Coronary artery (tissue), 2 donors: ENCODE results near the gene SCNN1B.

ENCODE experiments used
- DNase-seq: peaks from one replicate; pipeline ENCODE4 v3.0.0-alpha.2; 2017; ENCODE audit warnings: low spot score
- H3K27ac ChIP-seq, 2 donors: fragments of 200-600 bp; sonication (generic); one replicate each; pipeline ENCODE4 v1.5.1; 2016 to 2019
- H3K4me3 ChIP-seq: fragments of 200-600 bp; sonication (generic); 2 replicates; pipeline ENCODE4 v1.5.1; 2016; ENCODE audit warnings: mild to moderate bottlenecking, moderate library complexity
- CTCF ChIP-seq: fragments of 200-600 bp; sonication (generic); IDR thresholded peaks from one replicate; pipeline ENCODE4 v1.5.1; 2019; ENCODE audit warnings: antibody characterized with exemption

SCNN1B gene

GRCh38 chr16:23258919-23259237 is 43.2 kb upstream of the SCNN1B start:
- Histone ChIP-seq H3K4me3 (no peak overlapping the region), H3K27ac (no peak overlapping the region)
- TF ChIP-seq CTCF = no peak
- DNase-seq = no peak

DNA sequence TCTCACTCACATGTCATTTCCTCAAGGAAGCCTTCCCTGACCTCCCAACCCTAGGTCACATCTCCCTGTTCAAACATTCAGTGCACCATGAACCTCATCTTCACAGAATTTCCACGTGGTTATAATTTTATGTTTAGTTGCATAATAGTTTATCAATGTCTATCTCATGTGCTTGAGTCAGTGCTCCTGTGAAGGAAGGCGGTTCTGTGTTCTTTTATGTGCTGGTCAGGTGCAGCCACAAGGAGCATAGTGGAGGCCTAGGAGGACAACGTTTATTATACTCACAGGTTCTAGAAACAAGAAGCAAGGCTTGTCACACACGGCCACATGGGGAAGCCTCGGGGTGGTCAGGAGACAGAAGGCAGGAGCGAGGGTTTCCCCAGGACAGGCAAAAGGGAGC is 34.5 kb upstream of the SCNN1B start:
- TF ChIP-seq CTCF = no peak
- Histone ChIP-seq H3K27ac (no peak overlapping the region), H3K4me3 (no peak overlapping the region)
- no peak for DNase-seq

- no peak overlapping the region for H3K27ac ChIP-seq
- TF ChIP-seq CTCF = no peak
- no peak overlapping the region for H3K4me3 ChIP-seq
- DNase-seq = no peak
Observed at GRCh38 chr16:23268561-23268960, 33.5 kb upstream of the SCNN1B start.

GRCh38 chr16:23269248-23269953 is 32.7 kb upstream of the SCNN1B start:
- DNase-seq = no peak
- TF ChIP-seq CTCF = no peak
- H3K27ac ChIP-seq = no peak overlapping the region

GRCh38 chr16:23270654-23271053 is 31.4 kb upstream of the SCNN1B start:
- Histone ChIP-seq H3K4me3 (no peak overlapping the region), H3K27ac (no peak overlapping the region)
- TF ChIP-seq CTCF = no peak
- no peak for DNase-seq

More at GRCh38 chr16:23269248-23269953, 32.7 kb upstream of the SCNN1B start:
- no peak overlapping the region for H3K4me3 ChIP-seq

GRCh38 chr16:23274968-23275367 is 27.1 kb upstream of the SCNN1B start:
- TF ChIP-seq CTCF = no peak
- DNase-seq = no peak
- Histone ChIP-seq H3K4me3 (no peak overlapping the region), H3K27ac (no peak overlapping the region)

DNA sequence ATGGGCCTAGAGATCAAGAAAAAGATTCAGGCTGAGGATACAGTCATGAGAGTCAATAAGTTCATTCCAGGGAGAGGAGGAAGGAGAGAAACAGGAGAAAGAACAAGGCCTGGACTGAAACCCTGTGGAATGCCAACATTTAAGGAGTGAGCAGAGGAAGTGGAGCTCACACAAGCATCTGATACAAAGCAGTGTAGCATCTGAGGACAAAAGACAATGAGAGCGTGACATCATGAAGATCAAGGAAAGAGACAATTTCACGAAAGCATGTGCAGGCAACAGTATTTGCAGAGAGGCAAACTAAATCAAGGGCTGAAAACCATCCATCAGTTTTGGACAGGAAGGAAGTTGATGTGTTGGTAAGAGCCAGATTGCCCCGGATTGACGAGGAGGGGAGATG is 25.3 kb upstream of the SCNN1B start:
- TF ChIP-seq CTCF = no peak
- H3K27ac ChIP-seq = no peak overlapping the region
- DNase-seq = no peak
- H3K4me3 ChIP-seq = no peak overlapping the region
